NCI-H748 treated with DMSO at 0.1 percent for 48 hours (cell line): ENCODE results near the gene NECAB3.
"Not testable (repeated sequence)": the region's sequence is repeated elsewhere in the genome, so short reads cannot be mapped to it uniquely, and the experiment has no call there.

Experiments
- DNase-seq: peaks from one replicate; lab custom pipeline; 2025; lab: John Stamatoyannopoulos, UW

Gene NECAB3

GRCh38 chr20:33650111-33650752 is 24.0 kb downstream of the NECAB3 start:
- no peak for DNase-seq

- DNase-seq, result no peak
Observed at GRCh38 chr20:33649201-33649681, 25.0 kb downstream of the NECAB3 start.

DNA sequence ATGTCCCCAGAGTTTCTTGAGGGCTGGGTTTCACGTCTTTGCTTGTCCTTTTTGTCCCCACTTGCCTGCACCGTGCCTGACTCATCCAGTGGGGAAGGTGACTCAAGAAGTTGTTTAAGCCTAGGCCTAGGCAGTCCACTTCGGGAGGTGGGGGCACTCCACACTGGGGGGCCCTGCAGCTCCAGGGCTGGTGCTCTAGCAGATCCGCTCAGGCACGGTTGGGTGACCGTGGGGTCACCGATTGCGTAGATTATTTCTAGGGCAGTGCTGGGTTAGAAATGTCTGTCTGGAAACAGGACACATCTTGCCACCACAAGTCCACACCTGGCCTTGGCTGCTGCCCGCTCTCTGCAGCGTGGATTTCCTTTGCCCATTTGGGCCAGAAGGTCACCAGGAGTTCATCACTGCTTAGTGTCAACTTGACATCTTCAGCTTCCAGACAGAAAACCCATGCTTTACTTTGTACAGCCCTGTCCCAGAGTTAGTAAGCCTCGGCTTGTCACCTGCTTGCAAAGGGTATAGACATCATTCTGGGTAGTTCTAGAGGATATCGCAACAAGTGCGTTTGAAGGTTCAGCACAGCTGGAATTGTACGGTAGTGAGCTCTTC is 25.7 kb downstream of the NECAB3 start:
- no peak for DNase-seq

DNA sequence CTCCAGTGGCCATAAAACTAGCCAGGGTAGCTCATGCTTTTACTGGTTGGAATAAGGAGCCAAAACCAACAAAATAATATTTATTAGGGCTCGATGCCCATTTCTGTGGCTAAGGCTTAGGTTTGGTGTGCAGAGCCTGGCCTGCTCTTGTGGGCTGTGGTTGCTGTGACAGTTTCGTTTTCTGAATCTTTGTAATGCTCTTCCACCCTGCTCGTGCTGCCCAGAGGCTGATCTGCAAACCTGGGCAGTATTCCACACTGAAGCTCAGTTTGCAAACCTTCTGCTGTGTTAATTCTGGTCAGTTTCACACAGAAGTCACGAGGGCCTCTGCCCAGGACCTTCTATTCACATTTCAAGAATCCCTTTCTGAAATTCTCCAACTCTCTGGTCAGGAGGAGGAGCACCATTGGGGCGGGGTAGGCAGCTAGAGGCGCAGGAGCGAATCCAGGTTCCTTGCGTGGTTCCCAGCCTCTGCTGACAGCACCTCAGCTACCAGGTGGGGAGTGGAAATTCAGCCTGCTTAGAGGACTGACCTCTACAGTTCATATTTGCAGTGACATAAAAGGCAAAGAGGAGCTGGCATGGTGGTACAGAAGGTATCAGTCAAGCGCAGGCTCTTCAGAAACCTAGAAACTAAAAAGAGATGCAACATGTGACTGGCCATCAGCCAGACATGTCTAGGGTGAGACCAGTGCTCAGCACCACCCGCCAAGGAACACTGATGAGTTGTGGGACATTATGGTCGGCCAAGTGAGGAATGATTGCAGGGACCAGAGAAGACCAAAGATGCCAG is 26.4 kb downstream of the NECAB3 start:
- no peak for DNase-seq

DNA sequence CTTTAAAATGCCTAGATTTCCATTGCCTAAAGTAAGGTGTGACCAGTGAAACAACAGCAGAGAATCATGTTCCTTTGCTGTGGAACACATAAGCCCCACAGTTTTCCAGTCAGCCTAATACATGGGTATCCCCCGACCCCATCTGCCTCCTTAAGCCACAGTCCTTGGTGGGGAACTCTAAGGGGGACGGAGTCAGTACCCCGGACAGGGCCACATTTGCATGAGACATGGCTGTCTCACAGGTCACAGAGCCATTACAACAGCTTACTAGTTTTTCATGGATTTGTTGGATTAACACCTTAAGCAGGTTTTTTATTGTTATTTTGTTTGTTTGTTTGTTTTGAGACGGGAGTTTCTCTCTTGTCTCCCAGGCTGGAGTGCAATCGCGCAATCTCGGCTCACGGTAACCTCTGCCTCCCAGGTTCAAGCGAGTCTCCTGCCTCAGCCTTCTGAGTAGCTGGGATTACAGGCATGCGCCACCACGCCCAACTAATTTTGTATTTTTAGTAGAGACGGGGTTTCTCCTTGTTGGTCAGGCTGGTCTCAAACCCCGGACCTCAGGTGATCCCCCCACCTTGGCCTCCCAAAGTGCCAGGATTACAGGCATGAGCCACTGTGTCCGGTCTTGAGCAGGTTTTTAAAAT is 27.1 kb downstream of the NECAB3 start:
- DNase-seq, result not testable (repeated sequence)

DNA sequence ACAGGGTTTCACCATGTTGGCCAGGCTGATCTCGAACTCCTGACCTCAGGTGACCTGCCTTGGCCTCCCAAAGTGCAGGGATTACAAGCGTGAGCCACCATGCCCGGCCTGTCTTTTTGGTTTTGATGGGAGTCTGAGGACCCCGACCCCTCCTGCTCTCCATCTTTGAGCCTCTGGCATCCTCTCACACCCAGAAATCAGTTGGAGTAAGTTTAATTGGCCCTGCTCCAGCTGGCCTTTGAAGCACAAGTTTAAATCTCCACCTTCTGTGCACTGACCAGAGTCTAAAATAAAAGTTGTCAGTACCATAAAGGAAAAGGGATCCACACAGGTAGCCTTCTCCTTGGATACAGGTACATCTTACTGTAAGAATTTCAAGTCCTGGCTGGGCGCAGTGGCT is 28.0 kb downstream of the NECAB3 start:
- DNase-seq, result no peak

DNA sequence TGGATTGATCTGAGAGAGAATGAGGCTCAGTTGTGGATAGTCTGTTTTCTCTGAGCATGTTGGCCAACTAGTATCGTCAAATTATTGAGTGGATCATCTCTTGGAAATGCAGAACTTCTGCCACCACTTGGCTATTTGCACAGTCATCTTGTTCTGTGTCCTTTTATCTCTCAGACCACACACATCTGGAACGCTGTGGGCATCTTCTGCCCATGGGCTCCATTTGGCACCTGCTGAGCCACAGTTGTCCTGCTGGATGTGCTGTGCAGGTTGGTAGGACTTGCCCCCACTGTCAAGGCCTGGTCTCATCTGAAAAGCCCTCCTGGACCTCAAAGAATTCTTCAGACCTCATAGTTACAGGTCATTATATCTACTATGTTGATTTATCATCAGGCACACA is 28.8 kb downstream of the NECAB3 start:
- DNase-seq, result no peak

DNA sequence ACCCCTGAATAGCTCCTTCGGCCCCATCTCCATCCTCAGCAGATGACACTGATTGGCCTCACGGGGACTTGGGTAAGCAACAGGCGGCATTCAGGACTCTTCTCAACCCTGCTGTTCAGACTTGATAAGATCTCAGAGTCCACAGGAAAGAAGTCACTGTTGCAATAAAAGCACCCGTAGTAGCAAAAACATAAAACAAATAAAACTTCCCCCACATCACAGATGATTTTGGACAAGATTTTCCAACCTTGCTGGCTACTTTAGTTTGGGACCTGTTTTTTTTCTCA is 29.2 kb downstream of the NECAB3 start:
- no peak for DNase-seq

GRCh38 chr20:33644313-33645071 is 29.7 kb downstream of the NECAB3 start:
- no peak for DNase-seq

DNA sequence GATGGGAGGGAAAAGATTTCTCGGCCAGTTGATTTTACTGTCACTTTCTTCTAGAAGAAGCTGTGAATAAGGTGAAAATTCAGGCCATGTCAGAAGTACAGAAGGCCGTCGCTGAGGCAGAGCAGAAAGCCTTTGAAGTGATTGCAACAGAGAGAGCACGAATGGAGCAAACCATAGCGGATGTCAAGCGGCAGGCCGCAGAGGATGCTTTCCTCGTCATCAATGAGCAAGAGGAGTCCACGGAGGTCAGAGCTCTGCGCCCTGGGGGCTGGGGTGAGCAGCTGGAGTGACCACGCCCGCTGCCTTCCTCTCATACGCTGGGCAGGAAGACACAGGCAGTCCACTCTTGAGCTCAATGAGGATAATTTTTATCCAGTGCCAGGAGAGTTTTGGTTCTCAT is 33.9 kb downstream of the NECAB3 start:
- no peak for DNase-seq

DNA sequence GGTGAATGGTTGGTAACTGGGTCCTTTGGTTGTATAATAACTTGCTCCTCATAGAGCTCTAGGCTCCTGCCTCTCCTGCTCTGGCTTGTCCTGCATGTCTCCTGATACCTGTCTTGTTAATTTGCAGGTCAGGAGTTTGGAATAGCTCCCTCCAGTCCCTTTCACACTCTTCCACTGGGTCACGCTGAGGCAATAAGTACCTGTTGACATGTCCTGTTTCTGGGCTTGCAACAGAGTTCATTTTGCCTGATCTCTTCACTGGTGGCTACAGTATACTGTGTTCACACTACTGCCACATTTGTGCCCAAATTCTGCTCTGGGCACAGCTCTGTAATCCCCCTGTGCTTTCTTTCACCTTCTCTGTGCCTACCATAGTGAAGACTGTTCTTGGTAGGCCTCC is 37.5 kb downstream of the NECAB3 start:
- no peak for DNase-seq

DNA sequence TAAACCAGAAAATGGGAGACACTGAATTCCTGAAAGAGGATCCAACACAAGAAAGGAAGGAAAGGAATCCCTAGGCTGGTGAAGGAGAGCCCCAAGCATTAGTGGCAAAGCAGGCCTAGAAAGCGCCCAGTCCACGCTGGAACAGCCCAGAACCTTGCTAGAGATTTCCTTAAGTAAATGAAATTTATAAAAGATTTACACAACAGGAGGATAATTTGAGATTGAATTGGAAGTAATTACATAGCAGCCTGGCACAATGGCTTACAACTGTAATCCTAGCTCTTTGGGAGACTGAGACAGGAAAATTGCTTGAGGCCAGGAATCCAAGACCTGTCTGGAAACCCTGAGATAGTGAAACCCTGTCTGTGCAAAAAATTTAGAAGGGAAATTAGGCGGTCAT is 38.9 kb downstream of the NECAB3 start:
- no peak for DNase-seq

DNA sequence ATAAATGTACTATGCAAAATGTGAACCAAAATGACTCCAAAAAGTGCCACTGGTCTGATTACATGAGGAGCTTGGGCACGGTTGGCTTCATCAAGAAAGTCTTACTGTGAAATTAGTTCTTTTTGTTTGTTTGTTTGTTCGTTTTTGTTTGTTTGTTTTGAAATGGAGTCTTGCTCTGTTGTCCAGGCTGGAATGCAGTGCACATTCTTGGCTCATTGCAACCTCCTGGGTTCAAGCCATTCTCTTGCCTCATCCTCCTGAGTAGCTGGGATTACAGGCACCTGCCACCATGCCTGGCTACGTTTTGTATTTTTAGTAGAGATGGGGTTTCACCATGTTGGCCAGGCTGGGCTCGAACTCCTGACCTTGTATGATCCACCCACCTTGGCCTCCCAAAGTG is 42.3 kb downstream of the NECAB3 start:
- DNase-seq, result not testable (repeated sequence)

DNA sequence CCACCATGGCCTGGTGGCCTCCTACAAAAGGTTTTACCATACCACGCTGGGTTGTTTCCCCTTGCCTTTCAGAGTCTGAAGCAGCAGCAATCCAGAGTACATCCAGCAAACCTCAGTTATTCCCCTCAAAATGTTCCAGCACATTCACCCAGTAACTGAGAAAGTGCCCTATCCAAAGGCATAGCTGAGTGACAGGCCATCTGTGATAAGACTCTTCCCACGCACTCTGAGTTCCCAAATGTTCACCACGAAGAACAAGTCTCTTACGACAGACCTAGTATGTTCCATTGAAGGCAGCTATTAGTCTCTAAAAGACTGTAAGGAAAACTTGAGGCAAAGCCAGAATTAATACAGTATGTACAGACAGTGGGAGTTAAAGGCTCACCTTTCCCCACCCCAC is 43.7 kb downstream of the NECAB3 start:
- DNase-seq, result no peak

GRCh38 chr20:33629979-33630378 is 44.2 kb downstream of the NECAB3 start:
- no peak for DNase-seq

- no peak for DNase-seq
Observed at GRCh38 chr20:33629533-33629932, 44.7 kb downstream of the NECAB3 start.

GRCh38 chr20:33627577-33628216 is 46.5 kb downstream of the NECAB3 start:
- no peak for DNase-seq

DNA sequence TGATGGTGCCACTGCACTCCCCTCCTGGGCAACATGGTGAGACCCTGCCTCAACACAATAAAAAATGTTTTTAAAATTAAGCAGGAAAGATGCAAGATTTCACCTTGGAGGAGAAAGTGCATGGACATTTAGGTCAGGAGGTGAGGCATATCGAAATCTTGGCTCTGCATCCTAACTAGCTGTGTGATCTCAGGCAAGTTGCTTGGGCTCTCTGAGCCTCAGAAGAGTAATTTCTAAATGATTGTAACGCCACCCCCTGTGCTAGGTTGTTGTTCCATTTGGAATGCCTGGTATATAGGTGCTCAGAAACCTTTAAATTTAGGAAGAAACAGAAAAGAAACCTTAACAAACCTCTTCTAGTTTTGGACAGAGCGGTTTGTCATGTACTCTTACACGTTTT is 48.0 kb downstream of the NECAB3 start:
- no peak for DNase-seq

DNA sequence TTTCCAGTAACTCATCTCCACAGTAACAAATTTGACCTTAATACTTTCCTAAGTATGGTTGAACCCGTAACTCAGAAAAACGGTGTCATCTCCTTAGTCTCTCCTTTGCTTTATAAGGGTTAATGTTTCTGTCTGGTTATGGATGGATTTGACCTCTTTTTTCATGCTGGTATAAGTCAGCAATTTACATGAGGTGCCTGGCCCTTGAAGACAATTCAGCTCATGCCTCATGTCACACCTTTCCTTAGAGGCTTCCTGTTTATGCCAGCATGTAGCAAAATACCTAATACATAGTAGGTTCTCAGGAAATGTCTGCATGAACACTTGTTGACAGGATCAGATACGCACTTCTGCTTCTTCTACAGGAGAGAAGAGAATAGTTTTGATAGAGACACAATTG is 49.8 kb downstream of the NECAB3 start:
- DNase-seq, result no peak

DNA sequence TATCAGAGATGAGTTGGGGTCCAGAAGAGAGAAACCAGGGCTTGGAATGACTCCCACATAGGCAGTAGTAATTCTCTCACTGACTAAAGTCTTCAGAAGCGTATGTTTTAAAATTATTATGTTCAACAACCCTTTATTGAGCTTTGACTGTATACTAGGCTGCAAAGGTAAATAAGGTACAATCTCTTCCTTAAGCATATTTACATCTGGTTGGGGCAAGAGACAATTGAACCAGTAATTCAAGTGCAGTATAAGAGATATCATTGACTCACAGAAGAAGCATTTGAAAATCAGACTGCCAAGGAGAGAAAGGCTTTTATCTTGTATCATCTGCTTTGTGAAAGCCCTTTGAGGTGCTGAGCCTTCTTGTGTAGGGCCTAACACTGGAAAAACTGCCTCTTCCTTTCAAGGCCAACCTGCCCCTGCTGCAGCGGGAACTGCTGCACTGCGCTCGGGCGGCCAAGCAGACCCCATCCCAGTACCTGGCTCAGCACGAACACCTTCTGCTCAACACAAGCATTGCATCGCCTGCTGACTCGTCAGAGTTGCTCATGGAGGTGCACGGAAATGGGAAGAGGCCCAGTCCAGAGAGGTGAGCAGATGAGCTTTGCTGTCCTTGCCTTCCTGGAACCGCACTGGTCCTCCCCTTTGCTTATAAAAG is 51.4 kb downstream of the NECAB3 start:
- DNase-seq, result no peak

GRCh38 chr20:33621717-33622400 is 52.4 kb downstream of the NECAB3 start:
- DNase-seq, result no peak
